HG02981 (cell line): ENCODE measurements around the gene TTC13.

ENCODE experiments used
- ATAC-seq: cut with Tn5 transposase; IDR thresholded peaks from one replicate; pipeline ENCODE4 v1.9.1; 2021; ENCODE audit warnings: mild to moderate bottlenecking, moderate library complexity; ENCODE audit not compliant: unreplicated experiment

The TTC13 gene

GRCh38 chr1:230957580-230957989, 21.1 kb downstream of the TTC13 start:
- no peak for ATAC-seq

DNA sequence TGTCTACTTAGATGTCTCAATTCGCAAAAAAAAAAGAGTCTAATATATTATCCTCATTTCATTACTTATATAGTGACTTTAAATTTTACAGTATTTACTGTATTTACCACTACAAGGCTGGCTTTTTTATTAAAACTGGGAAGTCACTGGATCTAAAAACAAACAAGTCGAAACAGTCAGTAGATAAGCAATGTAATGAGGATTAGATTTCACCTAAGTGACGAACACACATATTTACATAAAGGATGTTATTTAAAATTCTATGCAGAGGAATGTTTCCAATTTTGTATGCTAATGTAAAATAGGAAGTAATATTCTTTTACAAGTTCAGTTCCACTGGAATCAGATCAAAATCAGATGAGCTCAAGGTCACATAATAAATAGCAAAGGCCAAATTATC, 28.3 kb downstream of the TTC13 start:
- no peak for ATAC-seq

- ATAC-seq: no peak
Observed at GRCh38 chr1:230948903-230949302, 29.8 kb downstream of the TTC13 start.

DNA sequence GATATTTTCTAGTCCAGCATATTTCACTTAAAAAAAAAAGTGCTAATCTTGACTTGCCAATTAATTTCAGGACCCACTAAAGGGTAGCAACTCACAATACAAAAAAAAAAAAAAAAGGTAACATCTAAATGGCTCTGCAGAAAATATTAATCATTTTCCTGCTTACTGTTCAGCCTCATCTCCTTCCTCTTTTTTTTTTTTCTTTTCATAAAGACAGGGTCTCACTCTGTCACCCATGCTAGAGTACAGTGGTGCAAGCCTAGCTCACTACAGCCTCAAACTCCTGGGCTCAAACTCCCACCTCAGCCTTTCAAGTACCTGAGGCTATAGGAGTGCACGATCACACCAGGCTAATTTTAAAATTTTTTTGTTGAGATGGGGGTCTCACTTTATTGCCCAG, 30.4 kb downstream of the TTC13 start:
- ATAC-seq: no peak

GRCh38 chr1:230943048-230943593, 35.5 kb downstream of the TTC13 start:
- no peak for ATAC-seq

DNA sequence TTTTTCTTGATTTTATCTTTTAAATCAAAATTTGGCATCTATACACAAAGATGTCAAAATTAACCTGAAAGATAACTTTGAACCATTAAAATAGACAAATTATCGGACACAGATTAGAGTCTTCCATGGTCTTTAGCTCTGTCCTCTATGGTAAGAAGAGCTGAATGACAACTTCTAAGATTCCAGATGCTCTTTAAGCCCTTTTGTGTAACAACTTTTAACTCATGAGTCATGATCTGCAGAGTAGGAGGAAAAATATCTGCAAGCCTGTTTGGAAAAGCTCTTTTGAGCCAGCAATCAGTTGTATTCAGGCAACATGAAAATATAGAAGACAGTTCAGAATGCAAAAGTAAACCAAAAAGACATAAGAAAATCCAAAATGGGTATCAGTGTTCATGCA, 37.8 kb downstream of the TTC13 start:
- ATAC-seq: no peak

- no peak for ATAC-seq
Observed at GRCh38 chr1:230939806-230940489, 38.7 kb downstream of the TTC13 start.

DNA sequence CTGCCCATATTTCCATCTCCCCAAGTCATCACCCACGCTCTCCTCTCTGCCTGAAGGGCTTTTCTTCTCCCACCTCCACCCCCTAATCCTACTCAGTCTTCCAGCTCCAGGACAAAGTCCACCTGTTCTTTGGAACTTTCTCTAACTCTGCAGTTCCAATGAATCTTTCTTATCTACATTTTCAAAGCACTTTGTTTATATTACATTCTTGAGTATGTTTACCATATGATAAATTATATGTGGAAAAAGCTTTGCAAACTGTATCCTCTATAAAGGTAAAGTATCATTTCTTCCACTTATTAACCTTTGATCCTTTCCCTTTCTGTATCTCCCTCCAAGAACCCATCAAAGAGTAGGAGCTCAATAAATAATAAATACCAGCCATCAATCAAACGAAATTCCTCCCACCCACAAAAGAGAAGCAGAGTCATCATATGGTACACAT, 39.7 kb downstream of the TTC13 start:
- ATAC-seq: no peak

DNA sequence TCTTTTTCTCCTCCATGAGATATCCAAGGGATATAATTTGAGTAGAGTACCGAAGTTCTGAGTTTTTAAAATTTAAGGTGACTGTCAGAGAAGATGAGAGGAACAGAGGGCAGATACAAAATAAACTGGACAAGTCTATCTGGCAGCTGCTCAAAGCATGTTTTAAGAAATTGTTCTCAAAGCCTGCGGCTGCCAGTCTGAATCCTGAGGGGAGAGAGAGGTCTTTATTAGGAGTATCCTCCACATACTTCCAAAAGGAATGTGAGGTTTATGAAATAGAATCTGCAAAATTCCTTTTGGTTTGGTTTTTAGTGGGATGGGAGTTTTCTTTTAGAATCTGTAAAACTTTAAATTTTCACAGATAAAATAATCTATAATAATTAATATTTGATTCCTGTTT, 41.3 kb downstream of the TTC13 start:
- ATAC-seq: no peak

- no peak for ATAC-seq
Observed at GRCh38 chr1:230936475-230936874, 42.2 kb downstream of the TTC13 start.

DNA sequence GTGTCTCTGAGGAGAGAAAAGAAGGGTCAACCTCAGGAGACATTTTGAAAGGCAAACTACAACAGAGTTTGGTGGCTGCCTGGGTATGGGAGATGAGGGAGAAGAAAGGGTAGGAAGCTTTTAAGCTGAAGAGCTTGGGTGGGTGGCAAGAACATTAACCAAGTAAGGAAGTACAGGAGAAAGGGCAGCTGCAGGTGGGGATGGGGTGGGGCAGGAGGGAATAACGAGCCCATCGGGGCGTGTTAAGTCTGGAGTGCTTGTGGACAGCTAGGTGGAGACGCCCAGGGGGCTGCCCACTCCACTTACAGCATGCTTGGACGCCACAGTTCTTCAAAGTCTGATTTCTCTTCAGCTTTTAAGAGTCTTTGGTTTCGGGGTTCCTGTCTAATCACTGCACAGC, 42.8 kb downstream of the TTC13 start:
- ATAC-seq: no peak

GRCh38 chr1:230930986-230931385, 47.7 kb downstream of the TTC13 start:
- no peak for ATAC-seq

DNA sequence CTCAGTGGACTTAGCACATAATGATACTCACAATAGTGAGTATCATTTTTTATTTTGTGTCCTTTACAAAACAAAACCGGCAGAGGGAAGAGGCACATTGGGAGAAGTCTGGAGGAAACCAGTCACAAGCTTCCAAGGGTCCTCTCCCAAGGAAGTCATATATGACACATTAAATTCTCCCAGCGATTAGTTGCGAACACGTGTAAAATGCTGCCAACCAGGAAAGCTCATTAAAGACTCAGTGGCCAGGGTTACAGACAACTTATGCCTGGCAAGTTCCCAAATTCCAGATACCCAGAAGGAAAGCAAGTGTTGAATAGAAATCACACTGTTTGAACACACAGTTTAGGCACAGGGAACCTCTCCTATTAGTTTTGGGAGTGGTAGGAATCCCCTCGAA, 52.5 kb downstream of the TTC13 start:
- ATAC-seq: no peak

GRCh38 chr1:230925608-230926007, 53.1 kb downstream of the TTC13 start:
- no peak for ATAC-seq

DNA sequence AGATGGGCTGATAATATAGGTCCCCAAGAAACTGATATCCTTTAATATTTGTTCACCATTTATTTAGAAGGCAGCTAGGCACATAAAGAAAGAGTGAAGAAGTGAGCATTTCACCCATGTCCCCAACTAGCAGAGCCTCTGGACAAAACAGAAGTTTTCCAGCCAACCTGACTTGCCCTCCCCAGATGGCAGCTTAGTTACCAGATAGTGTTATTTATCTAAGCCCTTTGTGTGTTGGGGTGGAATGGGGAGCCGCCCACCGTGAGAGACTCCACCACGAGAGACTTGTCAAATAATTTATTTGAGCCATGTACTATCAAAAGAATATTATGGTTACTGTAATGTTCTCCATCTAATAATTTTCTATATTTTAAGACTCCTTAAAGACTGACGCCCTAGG, 55.5 kb downstream of the TTC13 start:
- ATAC-seq: no peak

GRCh38 chr1:230922620-230923019, 56.0 kb downstream of the TTC13 start:
- ATAC-seq: no peak

DNA sequence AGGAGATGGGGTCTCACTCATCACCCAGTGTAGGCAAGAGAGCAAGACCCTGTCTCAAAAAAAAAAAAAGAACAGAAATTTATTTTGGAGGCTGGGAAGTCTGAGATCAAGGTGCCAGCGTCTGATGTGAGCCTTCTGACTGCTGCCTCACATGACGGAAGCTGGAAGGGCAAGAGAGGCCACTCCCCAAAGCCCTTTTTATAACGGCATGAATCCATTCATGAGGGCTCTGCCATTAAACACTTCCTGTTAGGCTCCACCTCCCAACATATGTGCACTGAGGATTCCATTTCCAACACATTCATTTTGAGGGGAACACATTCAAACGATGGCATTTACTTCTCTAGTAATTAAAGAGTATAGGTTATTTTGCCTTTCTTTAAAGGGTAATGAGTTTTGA, 59.5 kb downstream of the TTC13 start:
- no peak for ATAC-seq

DNA sequence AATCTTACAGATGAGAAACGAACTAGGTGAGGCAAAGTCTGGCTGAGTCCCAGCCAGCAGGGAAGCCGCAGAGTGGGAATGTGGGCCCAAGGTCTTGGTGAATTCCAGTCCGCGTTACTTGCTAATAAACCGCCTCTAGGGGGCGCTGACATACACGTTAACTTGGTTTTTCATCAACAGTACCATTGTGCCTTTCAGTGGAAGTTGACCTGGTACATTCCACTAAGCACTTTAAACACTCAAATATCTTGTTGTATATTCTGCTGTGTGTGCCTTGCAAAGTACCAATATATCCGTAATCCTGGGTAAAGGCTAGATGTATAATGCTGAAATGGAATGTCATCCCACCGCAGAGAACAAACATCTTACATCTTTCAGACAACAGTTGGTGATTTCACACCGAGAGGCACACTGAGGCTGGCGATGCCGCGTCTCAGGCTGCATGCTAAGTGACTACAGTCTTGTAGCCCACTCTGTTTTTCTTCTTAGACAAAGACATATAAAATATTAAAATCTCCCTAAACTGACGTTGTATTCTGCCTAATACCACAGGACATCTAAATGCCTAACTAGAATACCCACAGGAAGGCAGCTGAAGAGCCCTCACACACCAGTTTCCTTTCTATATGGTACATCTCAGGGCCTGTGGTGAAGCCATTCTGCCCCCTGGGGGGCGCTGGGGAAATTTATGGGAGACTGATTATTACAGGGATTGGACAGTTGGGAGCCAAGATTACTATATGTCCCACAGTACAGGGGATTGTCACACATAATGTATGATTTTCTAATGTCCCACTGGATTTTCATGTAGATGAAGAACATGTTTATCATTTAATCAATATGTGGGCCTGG, 61.2 kb downstream of the TTC13 start:
- peak; percentile 51 for ATAC-seq

DNA sequence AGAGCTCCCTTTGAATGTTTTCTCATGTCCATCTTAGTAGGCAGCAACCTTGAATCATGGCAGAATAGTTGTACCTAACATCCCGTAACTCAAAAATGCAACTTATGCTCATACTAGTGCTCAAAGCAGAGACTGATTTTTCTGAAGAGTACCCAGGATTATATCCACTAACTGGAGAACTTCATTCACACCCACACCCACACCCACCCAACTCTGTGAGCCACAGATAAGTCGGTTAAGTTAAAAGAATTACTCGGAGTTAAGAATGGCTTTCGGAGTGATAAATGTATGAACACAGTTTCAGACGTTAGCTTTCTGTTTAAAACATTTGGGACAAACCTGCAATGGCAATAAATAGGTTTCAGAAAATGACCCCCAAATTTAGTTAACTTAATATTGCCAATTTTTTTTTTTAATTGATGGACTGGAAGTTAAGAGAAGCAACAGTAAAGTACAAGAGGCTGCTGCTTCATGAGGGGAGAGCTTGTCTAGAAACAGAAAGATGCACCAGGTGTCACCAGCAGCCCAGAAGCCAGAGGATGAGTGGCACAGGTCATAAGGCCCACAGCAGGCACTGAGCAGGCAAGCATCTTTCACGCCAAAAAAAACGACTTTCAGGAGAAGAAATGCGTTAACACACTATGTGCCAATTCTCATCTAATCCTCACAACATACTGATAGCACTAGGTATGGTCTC, 61.9 kb downstream of the TTC13 start:
- no peak for ATAC-seq

- ATAC-seq: no peak
Observed at GRCh38 chr1:230915078-230915477, 63.6 kb downstream of the TTC13 start.

DNA sequence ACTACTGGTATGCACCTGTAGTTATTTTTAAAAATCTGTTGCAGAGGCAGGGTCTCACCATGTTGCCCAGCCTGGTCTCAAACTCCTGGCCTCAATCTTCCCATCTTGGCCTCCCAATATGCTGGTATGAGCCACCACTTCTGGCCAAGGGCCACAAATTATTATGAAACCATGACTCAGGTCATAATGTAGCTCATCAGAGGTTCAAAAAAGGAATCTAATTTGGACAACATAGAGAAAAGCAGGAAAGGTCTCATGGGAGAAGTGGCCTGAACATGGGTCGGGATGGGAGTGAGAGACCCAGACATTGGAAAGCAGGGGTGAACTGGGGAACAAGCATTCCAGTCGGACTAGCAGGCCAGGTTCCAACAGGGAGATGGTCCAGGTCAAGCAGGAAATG, 65.2 kb downstream of the TTC13 start:
- no peak for ATAC-seq

- no peak for ATAC-seq
Observed at GRCh38 chr1:230910755-230911117, 67.9 kb downstream of the TTC13 start.
